ENCODE measurements around the gene LONRF2. TPM values are rescaled to one million over a fixed set of nuclear protein-coding genes. Genes with fewer than 3 reads are reported as not detected.

Gene LONRF2
- total RNA-seq, 6 donors from 2014 or later = 3.0 to 7.9 (median 4.2) TPM

- ATAC-seq (ENCODE audit: low FRiP score in 2 of 2) (peak in 1 of 2 donors; percentile 43), DNase-seq (peak in 1 of 2 donors; percentile 53)
- no peak overlapping the region for H3K4me3 ChIP-seq
- H3K27me3 ChIP-seq = no peaks in the 10 kb centered on the region
- no peaks in the 10 kb centered on the region for H3K9me3 ChIP-seq
- H3K4me1 ChIP-seq = no peaks in the 10 kb centered on the region
- TF ChIP-seq EP300 (IDR thresholded peaks at IDR 0.05) (no peak), POLR2A (IDR thresholded peaks at IDR 0.05) (no peak), POLR2AphosphoS5 (IDR thresholded peaks at IDR 0.05) (no peak), CTCF (IDR thresholded peaks at IDR 0.05) (no peak)
- 40 to 67% methylated on average over 3 to 4 of the region's 5 CpGs for WGBS, 2 donors
- no peaks in the 10 kb centered on the region for H3K36me3 ChIP-seq
- H3K27ac ChIP-seq = no peak overlapping the region
Measured at GRCh38 chr2:100339823-100340222, 17.5 kb upstream of the LONRF2 start.

GRCh38 chr2:100334929-100335328 is 12.6 kb upstream of the LONRF2 start:
- DNase-seq = no peak
- Histone ChIP-seq H3K9me3 (no peaks in the 10 kb centered on the region), H3K4me3 (no peak overlapping the region), H3K27ac (no peak overlapping the region), H3K4me1 (no peaks in the 10 kb centered on the region), H3K36me3 (no peaks in the 10 kb centered on the region), H3K27me3 (no peaks in the 10 kb centered on the region)
- TF ChIP-seq CTCF (IDR thresholded peaks at IDR 0.05) = no peak
- TF ChIP-seq EP300 (IDR thresholded peaks at IDR 0.05) = no peak
- no peak for TF ChIP-seq POLR2A (IDR thresholded peaks at IDR 0.05)
- TF ChIP-seq POLR2AphosphoS5 (IDR thresholded peaks at IDR 0.05) = no peak
- no peak for ATAC-seq (ENCODE audit: low FRiP score in 2 of 2)
- WGBS, 2 donors = 76 to 81% methylated on average over 2 of the region's 2 CpGs

GRCh38 chr2:100327742-100328141 is 5.4 kb upstream of the LONRF2 start:
- TF ChIP-seq EP300 (IDR thresholded peaks at IDR 0.05) (no peak), POLR2A (IDR thresholded peaks at IDR 0.05) (no peak), POLR2AphosphoS5 (IDR thresholded peaks at IDR 0.05) (no peak), CTCF (IDR thresholded peaks at IDR 0.05) (no peak)
- 86 to 92% methylated on average over 4 of the region's 4 CpGs for WGBS, 2 donors
- Histone ChIP-seq H3K27me3 (no peaks in the 10 kb centered on the region), H3K4me1 (peaks cover 0 to 1% (median under 1%) of the 10 kb centered on the region in 4 donors), H3K9me3 (no peaks in the 10 kb centered on the region), H3K27ac (no peak overlapping the region), H3K4me3 (no peak overlapping the region), H3K36me3 (no peaks in the 10 kb centered on the region)
- no peak for ATAC-seq (ENCODE audit: low FRiP score in 2 of 2)
- no peak for DNase-seq

GRCh38 chr2:100321179-100321865 is 979 bp downstream of the LONRF2 start:
- H3K36me3 ChIP-seq = no peaks in the 10 kb centered on the region
- H3K4me1 ChIP-seq = peaks cover 10 to 20% (median 13%) of the 10 kb centered on the region in 4 donors
- peak overlapping the region in 2 of 4 donors; percentile 72 to 77 for H3K27ac ChIP-seq
- peaks cover 0 to 15% (median 6%) of the 10 kb centered on the region in 4 donors for H3K27me3 ChIP-seq
- peak; percentile 65 to 90 for DNase-seq
- peak; percentile 64 to 80 for ATAC-seq (ENCODE audit: low FRiP score in 2 of 2)
- peak overlapping the region; percentile 19 to 65 (median 61) for H3K4me3 ChIP-seq
- H3K9me3 ChIP-seq = peaks cover 0 to 11% (median 7%) of the 10 kb centered on the region in 4 donors
- WGBS, 2 donors = 5 to 10% methylated on average over 11 to 23 of the region's 77 CpGs
- peak in 3 of 6 experiments; percentile 42 to 70 (median 45) for TF ChIP-seq CTCF (IDR thresholded peaks at IDR 0.05)
- no peak for TF ChIP-seq EP300 (IDR thresholded peaks at IDR 0.05)
- peak in 2 of 4 donors; percentile 15 to 39 for TF ChIP-seq POLR2A (IDR thresholded peaks at IDR 0.05)
- no peak for TF ChIP-seq POLR2AphosphoS5 (IDR thresholded peaks at IDR 0.05)

Data from upper lobe of left lung (tissue), 6 donors.